ACHN (cell line): Measurements from ENCODE around the gene TPST1.
"Not testable (repeated sequence)": the region's sequence is repeated elsewhere in the genome, so short reads cannot be mapped to it uniquely, and the experiment has no call there.

Experiments used
- DNase-seq: peaks from one replicate; pipeline ENCODE4 v3.0.0-alpha.2; 2015
- in situ Hi-C: cut with HindIII; loops from 2 replicates; pipeline ENCODE4 v1.10.0; 2017; ENCODE audit warnings: low sequenced_read_pairs, low pct_ligation_motif_present, low pct_unique_long_range_greater_than_20kb

The TPST1 gene

GRCh38 chr7:66204822-66205740 lies at the start of gene TPST1:
Gene TPST1 (plus strand): TSS chr7:66205334. CDS start chr7:66240426, 35,092 bp downstream.
- DNase-seq, result peak; percentile 93
- in situ Hi-C loops, result no loop called here

GRCh38 chr7:66156035-66156434 lies 49.1 kb upstream of the TPST1 start:
- DNase-seq, in situ Hi-C loops: not testable (repeated sequence)

GRCh38 chr7:66157060-66157459 lies 48.1 kb upstream of the TPST1 start:
- peak; percentile 17 for DNase-seq
- in situ Hi-C loops, result no loop called here

GRCh38 chr7:66162622-66163021 lies 42.5 kb upstream of the TPST1 start:
- DNase-seq, result no peak
- in situ Hi-C loops, result no loop called here

GRCh38 chr7:66163186-66163610 lies 41.9 kb upstream of the TPST1 start:
- in situ Hi-C loops, result no loop called here
- DNase-seq, result no peak

- DNase-seq, result no peak
- in situ Hi-C loops, result no loop called here
Measured at GRCh38 chr7:66164356-66164755, 40.8 kb upstream of the TPST1 start.

GRCh38 chr7:66167773-66168387 lies 37.3 kb upstream of the TPST1 start:
- no peak for DNase-seq
- in situ Hi-C loops, result no loop called here

- in situ Hi-C loops, result no loop called here
- no peak for DNase-seq
Measured at GRCh38 chr7:66169616-66170015, 35.5 kb upstream of the TPST1 start.

GRCh38 chr7:66170309-66171231 lies 34.6 kb upstream of the TPST1 start:
- DNase-seq, result no peak
- in situ Hi-C loops, result no loop called here

GRCh38 chr7:66172536-66173401 lies 32.4 kb upstream of the TPST1 start:
- DNase-seq, in situ Hi-C loops: not testable (repeated sequence)

- in situ Hi-C loops, result no loop called here
- DNase-seq, result no peak
Measured at GRCh38 chr7:66173856-66174255, 31.3 kb upstream of the TPST1 start.

- DNase-seq, in situ Hi-C loops: not testable (repeated sequence)
Measured at GRCh38 chr7:66175006-66175405, 30.1 kb upstream of the TPST1 start.

GRCh38 chr7:66176914-66177313 lies 28.2 kb upstream of the TPST1 start:
- in situ Hi-C loops, result no loop called here
- no peak for DNase-seq

GRCh38 chr7:66178258-66178657 lies 26.9 kb upstream of the TPST1 start:
- DNase-seq, result no peak
- in situ Hi-C loops, result no loop called here

GRCh38 chr7:66181329-66181728 lies 23.8 kb upstream of the TPST1 start:
- no peak for DNase-seq
- in situ Hi-C loops, result no loop called here

- no peak for DNase-seq
- in situ Hi-C loops, result no loop called here
Measured at GRCh38 chr7:66181845-66182244, 23.3 kb upstream of the TPST1 start.

- DNase-seq, result no peak
- in situ Hi-C loops, result no loop called here
Measured at GRCh38 chr7:66182920-66183319, 22.2 kb upstream of the TPST1 start.

- in situ Hi-C loops, result no loop called here
- no peak for DNase-seq
Measured at GRCh38 chr7:66183700-66184099, 21.4 kb upstream of the TPST1 start.
